Stimulated activated CD4-positive, alpha-beta T cell treated with anti-CD3 and anti-CD28 coated beads, TNF-alpha, amount 100 ng/mL, for 1 hour (primary cell): Measurements from ENCODE around the gene SLC25A21.
"Not testable (repeated sequence)": the region's sequence is repeated elsewhere in the genome, so short reads cannot be mapped to it uniquely, and the experiment has no call there.

Experiments used
- DNase-seq, 3 donors: peaks; one replicate each; pipeline ENCODE4 v3.0.0-alpha.2; 2020; ENCODE audit warnings: low read depth in 3 of 3, low spot score in 1 of 3

Gene SLC25A21

DNA sequence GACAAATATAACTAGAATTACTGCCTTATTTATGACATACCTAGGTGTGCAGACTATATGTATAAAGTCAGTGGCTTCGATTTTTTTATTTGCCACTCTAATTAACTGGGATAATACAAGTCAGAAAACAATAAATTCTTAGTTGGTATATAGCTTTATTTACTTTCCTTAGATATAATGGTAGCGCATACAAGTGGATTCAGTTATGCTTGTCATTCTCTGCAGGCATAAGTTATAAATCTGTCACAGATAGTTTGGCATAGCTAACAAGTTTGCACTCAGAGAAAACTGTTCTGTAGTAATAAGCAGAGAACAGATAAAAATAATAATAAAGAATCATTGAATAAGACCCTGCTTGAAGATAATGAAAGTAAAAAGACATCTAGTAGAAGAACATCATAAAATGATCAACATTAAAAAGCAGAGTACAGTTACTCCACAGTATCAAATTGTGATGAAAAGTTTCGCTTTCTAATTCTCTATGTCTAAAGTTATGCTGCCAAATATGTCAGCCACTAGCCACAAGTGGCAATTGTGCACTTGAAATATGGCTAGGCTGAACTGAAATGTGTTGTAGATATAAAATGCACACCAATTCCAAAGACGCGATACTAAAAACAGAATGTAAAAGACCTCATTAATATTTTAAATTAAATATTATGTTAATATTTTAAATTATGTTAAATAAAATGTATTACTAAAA is 224.1 kb downstream of the SLC25A21 start:
- DNase-seq, result no peak

DNA sequence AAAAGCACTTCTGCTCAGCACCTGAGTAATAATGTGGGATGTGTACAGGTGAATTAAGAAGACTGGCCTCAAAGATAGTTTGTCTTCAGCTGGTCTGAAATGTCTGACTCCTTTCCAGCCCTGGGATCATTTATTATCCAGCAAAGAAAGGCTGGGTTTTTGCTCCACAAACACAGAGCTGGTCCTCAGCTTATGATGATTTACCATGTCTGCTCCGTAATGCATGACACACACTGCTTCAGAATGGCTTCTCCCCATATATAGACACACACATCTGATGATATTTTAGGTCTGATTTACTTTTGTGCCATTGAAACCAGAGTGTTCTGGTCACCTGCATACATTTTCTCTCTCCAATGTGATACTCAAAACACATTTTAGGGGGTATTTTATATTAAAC is 225.0 kb downstream of the SLC25A21 start:
- DNase-seq, result no peak

DNA sequence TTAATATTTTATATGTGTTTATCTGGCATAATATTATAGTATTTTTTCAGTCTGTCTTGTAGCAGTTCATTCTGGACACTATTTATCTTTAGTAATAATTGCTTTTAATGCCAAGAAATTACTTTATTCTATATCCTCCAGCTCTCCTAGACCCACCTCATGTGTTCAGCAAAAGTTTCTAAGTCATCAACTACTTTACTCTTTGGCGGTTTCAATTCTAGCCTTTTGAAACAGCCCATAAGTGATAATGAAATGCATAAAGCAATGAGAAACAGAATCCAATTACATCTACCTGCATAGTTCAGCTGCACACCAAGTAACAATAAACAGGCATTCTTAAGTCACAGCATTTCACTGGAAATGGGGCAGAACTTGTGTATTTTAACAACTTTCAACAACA is 225.5 kb downstream of the SLC25A21 start:
- no peak for DNase-seq

DNA sequence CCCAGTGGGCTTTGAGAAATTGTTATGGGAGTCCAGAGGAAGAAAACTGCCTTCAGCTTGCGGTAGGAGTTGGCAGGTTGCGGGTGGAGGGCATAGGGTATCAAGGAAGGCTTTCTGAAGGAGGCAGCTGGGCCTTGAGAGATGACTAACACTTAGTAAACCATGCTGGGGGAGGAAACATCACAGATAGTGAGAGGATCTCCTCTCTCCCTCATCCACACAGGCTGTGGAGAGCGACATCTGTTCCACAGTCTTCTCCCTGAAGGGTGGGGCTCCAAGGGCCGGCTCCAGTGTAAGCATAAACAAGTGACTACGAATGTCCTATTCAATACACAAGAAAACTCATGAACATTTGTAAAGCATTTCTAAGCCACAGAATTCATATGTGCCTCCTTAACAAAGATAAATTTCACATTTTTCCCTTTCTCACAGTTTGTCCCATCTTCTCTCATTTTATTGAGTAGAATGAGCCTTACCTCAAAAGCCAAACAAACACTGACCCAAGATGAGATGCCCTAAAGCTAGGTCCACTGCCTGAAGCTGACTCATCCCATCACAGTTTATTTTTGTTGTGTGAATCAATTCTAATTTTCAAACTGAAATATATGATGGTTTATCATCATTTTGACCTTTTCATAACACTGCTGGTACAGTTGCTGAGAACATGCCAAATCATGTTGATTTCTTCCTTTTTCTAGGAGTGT is 227.9 kb downstream of the SLC25A21 start:
- no peak for DNase-seq

DNA sequence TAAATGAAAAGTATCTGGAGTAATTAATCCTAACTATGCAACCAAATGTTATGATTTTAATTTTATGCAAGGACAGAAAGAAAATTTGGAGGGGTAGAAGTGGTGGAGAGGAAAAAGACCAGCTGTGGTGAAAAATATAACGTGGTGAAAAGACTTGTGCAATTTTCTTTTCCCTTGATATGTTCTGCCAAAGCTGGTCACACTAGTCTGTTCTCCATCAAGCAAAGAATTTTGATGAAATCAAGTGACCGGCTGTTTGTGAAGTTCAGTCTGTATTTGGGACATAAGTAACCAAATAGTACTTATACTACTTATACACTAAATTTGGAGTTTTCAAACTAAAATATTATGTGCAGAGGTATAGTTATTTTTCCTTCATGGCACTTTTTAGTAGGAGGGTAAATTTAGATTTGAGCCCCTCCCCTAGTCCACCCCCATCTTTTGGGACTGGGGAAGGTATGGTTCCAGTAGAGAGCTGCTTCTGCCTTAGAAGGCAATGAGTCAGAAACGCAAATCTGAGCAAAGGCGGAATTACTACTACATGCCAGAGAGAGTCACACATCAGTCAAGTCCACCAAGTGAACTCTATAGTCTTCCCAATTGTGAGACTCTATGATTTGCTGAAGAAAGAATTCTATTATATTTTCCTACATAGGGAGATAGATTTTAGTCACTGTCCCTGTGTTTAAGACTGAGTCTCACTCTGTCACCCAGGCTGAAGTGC is 229.7 kb downstream of the SLC25A21 start:
- DNase-seq, result no peak

DNA sequence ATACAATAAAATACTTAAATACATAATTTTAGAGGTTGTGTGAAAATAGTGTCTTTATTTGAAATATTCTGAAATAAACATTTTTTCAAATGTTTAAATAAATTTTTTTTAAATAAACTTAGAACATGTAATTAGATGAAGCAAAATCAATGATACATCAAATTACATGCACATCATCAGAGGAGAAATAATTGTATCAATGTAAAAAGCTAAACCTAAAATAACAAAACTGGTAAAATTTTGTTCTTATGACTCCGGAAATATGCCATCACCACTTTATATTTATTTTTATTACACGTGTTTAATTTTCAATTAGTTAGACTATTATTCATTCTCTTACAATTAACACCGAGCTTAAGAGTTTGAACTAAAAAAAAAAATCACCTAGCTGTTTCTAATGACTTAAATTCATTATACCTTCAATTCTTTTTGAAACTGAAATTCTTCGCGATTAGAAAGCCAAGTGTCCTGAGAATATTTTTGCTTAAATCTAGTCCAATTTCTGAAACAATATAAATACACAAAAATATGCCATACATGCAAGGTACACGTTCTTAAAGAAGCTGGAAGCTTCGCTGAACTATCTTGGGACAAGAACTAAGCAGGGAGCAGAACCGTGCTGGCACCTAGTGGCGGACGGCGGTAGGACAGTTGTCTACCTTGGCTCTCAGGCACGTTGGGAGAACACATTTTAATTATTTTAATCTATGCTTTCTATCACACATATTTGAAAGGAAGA is 230.5 kb downstream of the SLC25A21 start:
- DNase-seq, result peak in 1 of 3 donors; percentile 32

DNA sequence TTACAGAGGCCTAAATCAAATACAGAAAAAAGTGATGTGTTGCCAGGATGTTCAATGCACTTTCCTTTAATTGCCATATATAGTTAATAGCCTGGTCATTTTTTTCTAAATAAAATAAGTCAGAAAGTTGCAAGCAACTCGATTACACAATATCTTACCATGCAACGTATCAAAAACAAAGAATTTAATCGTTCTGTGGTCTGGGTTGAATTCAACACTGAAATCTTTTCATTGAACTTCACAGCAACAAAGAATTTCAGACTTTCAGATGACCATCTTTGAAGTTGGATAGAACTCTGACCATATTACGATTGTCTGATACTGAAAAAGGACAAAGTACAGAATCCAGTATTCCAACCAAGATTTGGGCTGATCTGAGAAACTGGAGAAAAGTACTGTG is 231.9 kb downstream of the SLC25A21 start:
- DNase-seq, result no peak

DNA sequence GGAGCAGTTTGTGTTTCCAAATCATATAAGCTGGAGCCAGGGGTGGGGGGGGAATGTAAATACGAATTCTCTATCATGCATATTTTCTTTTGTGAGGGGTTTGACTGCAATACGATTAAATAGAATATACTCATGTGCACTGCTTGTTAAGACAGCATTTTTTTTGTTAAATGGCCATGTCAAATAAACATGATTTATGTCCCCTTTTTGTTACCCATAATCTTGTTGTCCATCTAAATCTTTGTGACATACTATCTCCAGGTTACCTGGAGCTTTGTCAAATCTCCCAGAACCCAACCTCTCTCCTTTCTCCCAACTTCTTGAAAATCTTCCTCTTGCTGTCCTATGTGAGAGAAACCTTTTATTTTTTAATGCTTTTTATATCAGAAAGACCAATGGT is 233.1 kb downstream of the SLC25A21 start:
- no peak for DNase-seq

DNA sequence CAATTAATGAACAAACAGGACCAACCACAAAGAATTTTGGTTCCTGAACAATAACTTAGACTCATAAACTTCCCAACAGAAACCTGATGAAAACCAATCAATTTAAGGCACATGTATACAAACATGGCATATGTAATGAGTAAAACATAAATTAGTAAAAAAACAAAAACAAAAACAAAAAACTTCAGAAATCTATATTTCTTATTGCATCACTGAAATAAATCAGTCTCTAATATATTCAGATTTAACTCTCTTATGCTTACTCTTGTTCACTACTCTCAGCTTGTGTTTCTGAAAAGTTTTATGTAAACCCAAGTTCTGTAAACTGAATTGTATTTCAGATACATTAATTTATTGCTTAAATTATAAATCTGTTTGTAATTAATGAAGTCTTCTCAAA is 233.7 kb downstream of the SLC25A21 start:
- no peak for DNase-seq

DNA sequence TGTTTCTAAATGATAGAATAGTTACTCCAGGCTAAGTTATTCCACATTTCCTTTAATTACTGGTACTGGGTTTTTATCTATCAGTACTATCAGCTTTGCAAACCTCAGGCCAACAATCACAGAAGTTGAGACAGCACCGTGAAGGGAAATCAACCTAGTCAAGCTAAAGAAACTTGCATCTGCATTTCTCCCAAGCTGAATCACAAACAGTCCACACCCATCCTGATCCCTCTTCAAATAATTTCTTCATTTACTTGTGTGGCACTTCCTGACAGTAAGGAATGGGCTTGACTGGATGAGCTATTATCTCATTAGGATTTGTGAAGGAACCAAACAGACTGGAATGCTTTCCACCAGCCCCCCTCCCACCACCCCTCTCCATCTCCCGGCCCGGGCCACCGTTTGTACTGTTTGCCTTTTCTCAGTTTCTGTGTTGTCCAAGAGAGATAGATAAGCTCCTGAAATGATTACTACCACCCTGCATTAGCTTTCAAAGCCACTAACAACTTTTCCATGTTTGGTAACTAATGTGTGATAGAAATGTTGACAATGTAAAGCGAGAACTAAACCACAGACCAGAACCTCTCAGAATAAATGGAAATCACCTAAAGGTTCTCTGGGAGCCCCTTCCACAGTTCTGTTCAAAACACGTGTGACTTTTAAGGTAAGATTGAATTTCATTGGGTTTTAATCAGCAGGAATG is 236.3 kb downstream of the SLC25A21 start:
- DNase-seq, result no peak

DNA sequence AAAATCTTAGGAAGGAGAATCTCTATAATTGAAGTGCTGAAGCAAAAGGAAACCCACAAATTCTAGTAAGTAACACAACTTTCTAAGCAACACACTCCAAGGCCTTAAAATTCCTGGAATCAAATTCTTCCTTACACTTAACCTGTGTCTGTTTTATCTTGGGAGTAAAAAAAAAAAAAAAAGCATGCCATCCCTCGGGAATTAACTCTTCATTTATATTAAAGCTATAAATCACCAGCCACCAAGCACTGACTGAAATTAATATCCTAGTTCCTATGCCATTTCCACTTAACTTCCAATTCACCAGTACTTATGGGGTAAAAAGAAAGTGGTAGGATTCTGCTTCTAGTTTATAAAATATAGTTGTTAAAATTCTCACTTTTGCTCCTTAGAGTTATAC is 238.1 kb downstream of the SLC25A21 start:
- DNase-seq, result no peak

DNA sequence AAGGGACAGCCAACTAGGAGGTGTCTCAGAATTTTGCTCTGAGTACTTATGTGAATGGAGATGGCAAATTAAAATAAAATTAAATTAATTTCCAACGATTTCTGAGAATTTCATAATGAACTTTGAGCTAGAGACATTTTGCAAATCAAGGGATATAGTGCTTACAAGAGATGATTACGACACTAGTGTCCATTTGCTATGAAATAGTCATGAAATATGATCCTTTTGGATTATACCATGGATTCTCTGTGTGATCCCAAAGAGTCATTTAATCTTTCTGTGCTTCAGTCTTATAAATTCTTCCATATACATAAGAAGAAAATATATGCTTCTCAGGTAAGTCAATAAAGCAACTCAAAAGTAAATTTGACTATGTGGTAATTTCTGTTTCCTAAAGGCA is 240.6 kb downstream of the SLC25A21 start:
- DNase-seq, result no peak

DNA sequence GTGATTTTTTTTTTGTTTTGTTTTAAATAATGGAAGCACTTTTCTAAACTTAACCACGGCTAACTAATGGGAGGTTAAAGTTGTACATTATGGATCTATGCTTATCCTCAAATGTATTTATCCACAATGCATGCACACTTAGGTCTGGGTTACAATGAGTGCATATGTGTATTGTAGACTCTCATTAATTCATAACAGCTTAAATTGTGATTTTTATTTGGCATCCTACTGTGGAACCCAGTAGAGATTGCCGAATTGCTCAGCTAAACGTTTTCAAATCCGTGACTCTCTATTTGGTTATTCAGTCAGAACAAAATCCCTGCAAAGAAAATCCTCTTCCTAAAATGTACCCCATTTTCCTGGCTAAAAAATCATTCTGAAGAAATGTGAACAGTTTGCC is 244.0 kb downstream of the SLC25A21 start:
- DNase-seq, result no peak

DNA sequence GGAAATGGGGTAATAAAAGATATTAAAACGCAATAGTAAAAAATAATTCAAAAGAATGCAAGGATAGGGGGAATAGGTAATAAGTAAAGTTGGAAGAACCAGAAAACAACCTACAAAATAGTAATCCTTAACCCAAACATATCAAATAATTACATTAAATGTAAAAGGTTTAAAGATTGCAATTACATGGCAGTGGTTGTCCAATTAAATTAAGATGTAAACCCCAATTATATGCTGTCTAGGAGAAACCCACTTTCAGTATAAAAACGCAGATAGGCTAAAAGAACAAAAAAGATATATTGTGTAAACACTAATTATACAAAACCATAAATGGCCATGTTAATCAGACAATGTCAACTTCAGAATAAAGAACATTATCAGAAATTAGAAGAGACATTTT is 247.3 kb downstream of the SLC25A21 start:
- no peak for DNase-seq

DNA sequence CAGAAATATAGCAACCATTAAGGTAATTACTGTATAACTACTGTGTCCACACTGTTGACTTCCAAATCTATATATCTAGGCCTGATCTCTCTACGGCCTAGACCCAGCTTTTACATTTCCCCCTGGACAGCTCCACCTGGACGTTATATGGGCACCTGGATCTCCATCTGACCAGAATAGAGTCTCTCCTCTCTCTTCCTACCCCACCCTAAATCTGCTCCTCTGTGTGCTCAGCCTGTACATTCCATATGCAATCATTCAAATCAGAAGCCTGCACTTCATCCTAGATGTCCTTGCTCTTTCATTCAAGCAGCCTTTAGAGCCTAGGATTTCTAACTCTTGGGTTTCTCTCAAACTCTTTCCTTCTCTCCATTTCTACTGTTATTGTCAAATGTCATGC is 255.7 kb downstream of the SLC25A21 start:
- DNase-seq, result no peak

DNA sequence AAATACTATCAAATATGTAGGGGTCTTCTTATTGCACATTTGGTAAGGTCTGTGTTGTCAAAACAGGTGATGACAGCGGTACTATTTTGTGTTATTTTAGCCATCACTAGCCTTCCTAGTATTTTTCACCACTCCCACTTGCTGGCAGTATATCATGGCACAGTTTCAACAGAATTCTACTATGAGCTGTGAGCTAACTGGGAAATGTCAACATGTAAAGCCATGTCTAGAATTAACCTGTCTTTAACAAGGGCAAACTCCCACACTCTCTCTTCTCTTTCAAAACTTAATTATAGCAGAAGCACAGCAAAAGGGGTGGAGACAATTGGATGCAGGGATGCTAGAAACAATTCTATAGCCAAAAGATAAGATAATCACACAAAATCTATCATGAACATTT is 257.3 kb downstream of the SLC25A21 start:
- DNase-seq, result no peak

DNA sequence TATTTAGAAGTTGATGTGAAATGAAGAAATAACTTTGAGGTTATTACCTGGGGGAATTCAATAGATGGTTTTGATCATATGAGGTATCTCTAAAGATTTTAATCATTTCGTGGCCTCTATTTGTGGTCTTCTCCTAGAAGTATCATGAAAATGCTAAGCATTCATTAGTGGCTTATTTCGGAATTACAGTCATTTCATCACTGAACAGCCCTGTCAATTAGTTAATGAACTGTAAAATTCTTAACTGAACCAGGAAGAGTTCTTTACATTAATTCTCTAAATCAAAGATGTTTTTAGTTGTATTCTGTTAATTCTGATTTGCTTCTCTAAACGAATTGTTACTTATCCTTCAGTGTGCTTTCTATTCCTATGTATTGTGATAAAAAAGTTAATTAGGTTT is 261.8 kb downstream of the SLC25A21 start:
- no peak for DNase-seq

DNA sequence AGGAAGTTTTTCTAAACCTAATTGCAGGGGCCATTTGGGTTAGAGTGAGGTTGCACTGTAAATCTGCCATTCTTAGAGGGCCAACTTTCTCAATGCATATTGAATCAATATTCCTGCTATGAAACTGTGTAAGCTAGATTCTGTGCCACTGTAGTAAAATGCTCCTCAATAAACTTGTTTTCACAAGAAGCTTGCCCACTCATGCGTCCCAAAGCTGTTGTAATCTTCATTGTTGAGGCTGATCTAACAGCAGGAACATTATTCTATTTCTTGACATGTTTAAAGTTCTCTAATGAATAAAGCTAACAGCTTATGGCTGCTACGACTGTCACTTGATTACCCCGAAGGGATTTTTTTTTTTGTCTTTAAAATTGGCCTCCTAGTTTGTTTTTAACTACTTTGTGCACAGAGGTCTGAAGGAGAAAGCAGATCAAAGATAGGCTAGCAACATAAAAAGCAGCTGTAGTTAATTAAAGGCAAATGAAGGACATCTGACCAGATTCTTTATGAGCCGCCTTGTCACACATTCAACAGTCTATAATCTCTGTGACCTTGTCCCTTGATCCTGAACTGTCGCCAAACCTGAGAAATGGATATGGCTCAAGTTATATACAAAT is 267.0 kb downstream of the SLC25A21 start:
- DNase-seq, result no peak

DNA sequence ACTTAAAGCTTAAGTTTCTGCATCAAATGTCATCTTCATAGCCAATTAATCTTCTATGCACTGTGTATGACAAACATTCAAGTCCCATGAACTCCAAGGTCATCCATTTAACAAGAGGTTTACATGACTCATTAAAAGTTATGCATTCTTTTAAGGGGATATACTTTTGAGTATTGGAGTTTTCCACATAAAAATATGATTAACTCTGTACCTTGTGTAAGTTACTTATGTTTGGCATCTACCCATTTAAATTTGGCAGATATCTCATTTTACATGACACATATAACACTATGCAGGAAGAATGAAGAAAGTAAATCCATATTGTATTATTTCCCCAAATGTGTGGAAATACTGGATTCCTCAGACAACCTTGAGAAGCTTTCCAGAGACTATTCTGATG is 270.5 kb downstream of the SLC25A21 start:
- no peak for DNase-seq

DNA sequence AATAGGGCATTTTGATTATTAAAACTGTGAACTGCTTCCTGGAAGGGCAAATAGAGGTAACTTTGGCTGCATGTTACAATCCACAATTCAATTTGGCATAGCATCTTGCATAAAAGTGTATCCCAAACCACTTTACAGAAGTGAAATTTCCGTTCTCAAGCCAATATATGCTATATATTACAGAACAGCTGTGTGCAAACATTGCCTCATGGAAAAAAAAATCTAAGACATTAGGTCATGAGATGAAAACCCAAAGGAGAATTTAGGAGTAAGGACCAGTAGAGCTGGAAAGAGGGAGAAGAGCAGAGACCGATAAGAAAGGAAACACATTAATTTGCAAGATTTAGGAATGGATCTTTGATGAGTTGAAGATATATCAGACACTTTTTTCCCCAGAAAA is 271.6 kb downstream of the SLC25A21 start:
- DNase-seq, result no peak

DNA sequence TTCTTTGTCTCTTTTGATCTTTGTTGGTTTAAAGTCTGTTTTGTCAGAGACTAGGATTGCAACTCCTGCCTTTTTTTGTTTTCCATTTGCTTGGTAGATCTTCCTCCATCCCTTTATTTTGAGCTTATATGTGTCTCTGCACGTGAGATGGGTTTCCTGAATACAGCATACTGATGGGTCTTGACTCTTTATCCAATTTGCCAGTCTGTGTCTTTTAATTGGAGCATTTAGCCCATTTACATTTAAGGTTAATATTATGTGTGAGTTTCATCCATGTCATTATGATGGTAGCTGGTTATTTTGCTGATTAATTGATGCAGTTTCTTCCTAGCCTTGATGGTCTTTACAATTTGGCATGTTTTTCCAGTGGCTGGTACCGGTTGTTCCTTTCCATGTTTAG is 276.1 kb downstream of the SLC25A21 start:
- not testable (repeated sequence) for DNase-seq
